ENCODE results near the gene KMT2B. TPM values are rescaled to one million over a fixed set of nuclear protein-coding genes. Genes with fewer than 3 reads are reported as not detected.

The KMT2B gene
- total and polyA plus RNA-seq, 2 of the 8 experiments (the other 6 are each of a cell fraction or from before 2014, with no cell fraction given), result 26.7 to 38.6 TPM

DNA sequence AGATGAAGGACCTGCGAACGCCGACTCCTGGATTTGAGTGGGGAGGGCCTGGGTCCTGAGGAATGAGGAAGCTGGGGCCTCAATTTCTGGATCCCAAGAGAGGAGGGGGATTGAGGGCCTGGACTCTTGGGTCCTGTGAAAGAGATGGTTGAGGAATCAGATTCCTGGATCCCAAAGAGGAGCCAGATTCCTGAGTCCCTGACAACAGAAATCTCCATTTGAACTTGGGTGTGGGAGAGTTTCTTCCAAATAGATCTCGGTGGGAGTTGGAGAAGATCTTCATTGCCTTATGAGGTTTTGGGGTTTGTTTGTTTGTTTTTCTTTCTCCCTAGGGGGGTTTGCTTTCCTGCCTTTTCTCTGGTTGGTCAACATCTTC, 28.3 kb downstream of the KMT2B start (continued):
- TF ChIP-seq, protein P1, sequence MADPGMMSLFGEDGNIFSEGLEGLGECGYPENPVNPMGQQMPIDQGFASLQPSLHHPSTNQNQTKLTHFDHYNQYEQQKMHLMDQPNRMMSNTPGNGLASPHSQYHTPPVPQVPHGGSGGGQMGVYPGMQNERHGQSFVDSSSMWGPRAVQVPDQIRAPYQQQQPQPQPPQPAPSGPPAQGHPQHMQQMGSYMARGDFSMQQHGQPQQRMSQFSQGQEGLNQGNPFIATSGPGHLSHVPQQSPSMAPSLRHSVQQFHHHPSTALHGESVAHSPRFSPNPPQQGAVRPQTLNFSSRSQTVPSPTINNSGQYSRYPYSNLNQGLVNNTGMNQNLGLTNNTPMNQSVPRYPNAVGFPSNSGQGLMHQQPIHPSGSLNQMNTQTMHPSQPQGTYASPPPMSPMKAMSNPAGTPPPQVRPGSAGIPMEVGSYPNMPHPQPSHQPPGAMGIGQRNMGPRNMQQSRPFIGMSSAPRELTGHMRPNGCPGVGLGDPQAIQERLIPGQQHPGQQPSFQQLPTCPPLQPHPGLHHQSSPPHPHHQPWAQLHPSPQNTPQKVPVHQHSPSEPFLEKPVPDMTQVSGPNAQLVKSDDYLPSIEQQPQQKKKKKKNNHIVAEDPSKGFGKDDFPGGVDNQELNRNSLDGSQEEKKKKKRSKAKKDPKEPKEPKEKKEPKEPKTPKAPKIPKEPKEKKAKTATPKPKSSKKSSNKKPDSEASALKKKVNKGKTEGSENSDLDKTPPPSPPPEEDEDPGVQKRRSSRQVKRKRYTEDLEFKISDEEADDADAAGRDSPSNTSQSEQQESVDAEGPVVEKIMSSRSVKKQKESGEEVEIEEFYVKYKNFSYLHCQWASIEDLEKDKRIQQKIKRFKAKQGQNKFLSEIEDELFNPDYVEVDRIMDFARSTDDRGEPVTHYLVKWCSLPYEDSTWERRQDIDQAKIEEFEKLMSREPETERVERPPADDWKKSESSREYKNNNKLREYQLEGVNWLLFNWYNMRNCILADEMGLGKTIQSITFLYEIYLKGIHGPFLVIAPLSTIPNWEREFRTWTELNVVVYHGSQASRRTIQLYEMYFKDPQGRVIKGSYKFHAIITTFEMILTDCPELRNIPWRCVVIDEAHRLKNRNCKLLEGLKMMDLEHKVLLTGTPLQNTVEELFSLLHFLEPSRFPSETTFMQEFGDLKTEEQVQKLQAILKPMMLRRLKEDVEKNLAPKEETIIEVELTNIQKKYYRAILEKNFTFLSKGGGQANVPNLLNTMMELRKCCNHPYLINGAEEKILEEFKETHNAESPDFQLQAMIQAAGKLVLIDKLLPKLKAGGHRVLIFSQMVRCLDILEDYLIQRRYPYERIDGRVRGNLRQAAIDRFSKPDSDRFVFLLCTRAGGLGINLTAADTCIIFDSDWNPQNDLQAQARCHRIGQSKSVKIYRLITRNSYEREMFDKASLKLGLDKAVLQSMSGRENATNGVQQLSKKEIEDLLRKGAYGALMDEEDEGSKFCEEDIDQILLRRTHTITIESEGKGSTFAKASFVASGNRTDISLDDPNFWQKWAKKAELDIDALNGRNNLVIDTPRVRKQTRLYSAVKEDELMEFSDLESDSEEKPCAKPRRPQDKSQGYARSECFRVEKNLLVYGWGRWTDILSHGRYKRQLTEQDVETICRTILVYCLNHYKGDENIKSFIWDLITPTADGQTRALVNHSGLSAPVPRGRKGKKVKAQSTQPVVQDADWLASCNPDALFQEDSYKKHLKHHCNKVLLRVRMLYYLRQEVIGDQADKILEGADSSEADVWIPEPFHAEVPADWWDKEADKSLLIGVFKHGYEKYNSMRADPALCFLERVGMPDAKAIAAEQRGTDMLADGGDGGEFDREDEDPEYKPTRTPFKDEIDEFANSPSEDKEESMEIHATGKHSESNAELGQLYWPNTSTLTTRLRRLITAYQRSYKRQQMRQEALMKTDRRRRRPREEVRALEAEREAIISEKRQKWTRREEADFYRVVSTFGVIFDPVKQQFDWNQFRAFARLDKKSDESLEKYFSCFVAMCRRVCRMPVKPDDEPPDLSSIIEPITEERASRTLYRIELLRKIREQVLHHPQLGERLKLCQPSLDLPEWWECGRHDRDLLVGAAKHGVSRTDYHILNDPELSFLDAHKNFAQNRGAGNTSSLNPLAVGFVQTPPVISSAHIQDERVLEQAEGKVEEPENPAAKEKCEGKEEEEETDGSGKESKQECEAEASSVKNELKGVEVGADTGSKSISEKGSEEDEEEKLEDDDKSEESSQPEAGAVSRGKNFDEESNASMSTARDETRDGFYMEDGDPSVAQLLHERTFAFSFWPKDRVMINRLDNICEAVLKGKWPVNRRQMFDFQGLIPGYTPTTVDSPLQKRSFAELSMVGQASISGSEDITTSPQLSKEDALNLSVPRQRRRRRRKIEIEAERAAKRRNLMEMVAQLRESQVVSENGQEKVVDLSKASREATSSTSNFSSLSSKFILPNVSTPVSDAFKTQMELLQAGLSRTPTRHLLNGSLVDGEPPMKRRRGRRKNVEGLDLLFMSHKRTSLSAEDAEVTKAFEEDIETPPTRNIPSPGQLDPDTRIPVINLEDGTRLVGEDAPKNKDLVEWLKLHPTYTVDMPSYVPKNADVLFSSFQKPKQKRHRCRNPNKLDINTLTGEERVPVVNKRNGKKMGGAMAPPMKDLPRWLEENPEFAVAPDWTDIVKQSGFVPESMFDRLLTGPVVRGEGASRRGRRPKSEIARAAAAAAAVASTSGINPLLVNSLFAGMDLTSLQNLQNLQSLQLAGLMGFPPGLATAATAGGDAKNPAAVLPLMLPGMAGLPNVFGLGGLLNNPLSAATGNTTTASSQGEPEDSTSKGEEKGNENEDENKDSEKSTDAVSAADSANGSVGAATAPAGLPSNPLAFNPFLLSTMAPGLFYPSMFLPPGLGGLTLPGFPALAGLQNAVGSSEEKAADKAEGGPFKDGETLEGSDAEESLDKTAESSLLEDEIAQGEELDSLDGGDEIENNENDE (IDR thresholded peaks at IDR 0.05; ENCODE audit: insufficient replicate concordance, low read length), result no peak
- TF ChIP-seq EGR1 (IDR thresholded peaks at IDR 0.05; ENCODE audit: borderline replicate concordance, low read depth, low read length) (no peak), SIX5 (IDR thresholded peaks at IDR 0.05; ENCODE audit: low read depth, low read length) (no peak), HDAC2 (IDR thresholded peaks at IDR 0.05; ENCODE audit: borderline replicate concordance in 1 of 2, low read depth in 2 of 2, low read length in 2 of 2) (no peak), POLR2AphosphoS5 (IDR thresholded peaks at IDR 0.05; ENCODE audit: low read depth, low read length) (no peak), TBP (IDR thresholded peaks at IDR 0.05; ENCODE audit: low read depth, low read length) (no peak), CHD1 (IDR thresholded peaks at IDR 0.05; ENCODE audit: low read depth, low read length) (no peak)

Measured in H1 (cell line).